GM19025 (cell line): ENCODE measurements around the gene MRPL55.

Experiments
- ATAC-seq: cut with Tn5 transposase; IDR thresholded peaks from one replicate; pipeline ENCODE4 v1.9.1; 2021; ENCODE audit warnings: mild to moderate bottlenecking, low read depth, moderate library complexity; ENCODE audit not compliant: unreplicated experiment

The MRPL55 gene

GRCh38 chr1:228060458-228061190, 48.5 kb downstream of the MRPL55 start:
- no peak for ATAC-seq

GRCh38 chr1:228059634-228060457, 49.3 kb downstream of the MRPL55 start:
- no peak for ATAC-seq

- ATAC-seq, result no peak
These were observed 50.0 kb downstream of the MRPL55 start for GRCh38 chr1:228058949-228059633.

GRCh38 chr1:228058172-228058948, 50.7 kb downstream of the MRPL55 start:
- ATAC-seq, result no peak
